ENCODE measurements around the gene KCP. TPM values are rescaled to one million over a fixed set of nuclear protein-coding genes. Genes with fewer than 3 reads are reported as not detected.
A peak's percentile ranks its signal among the peaks of the same experiment; 100 is the strongest.

Gene KCP
- total RNA-seq, 2 experiments from 2014 or later = 0.11 TPM; not detected in 1

GRCh38 chr7:128869138-128869943, 41.2 kb downstream of the KCP start:
- Mint-ChIP-seq H3K4me1 (ENCODE audit: low read depth) (peaks cover 28% of the 10 kb centered on the region), H3K27me3 (no peaks in the 10 kb centered on the region), H3K4me3 (peak overlapping the region; percentile 60), H3K36me3 (ENCODE audit: low read depth) (peaks cover 11% of the 10 kb centered on the region), H3K9me3 (no peaks in the 10 kb centered on the region), H3K27ac (no peak overlapping the region)
- ChIA-PET CTCF (interaction anchor here (2.7 kb wide), 1 partner anchor 14 kb away, joined by 11 read pairs; no protein-coding TSS in a partner anchor), POLR2A (interaction anchor here (1.0 to 1.8 kb wide), 2 partner anchors 14 to 130 kb away, joined by 3 to 4 read pairs; no protein-coding TSS in a partner anchor)
- H3K4me1 ChIP-seq (ENCODE audit: insufficient read depth, low read length) = peaks cover 21% of the 10 kb centered on the region
- peaks cover 15% of the 10 kb centered on the region for H3K36me3 ChIP-seq (ENCODE audit: insufficient read depth, low read length)
- H3K4me3 ChIP-seq (ENCODE audit: low read length) = peak overlapping the region; percentile 52
- no peaks in the 10 kb centered on the region for H3K9me3 ChIP-seq (ENCODE audit: control insufficient read depth in 1 of 2, insufficient read depth in 1 of 2, low read length in 2 of 2)
- TF ChIP-seq CTCF (IDR thresholded peaks at IDR 0.05) = no peak
- ATAC-seq (ENCODE audit: poor library complexity) (peak; percentile 92), DNase-seq (peak in 13 of 14 experiments; percentile 6 to 81 (median 32))
- intact Hi-C loops (cut with DNase I, micrococcal nuclease) = loop anchor here in 1 of 2 experiments (10.0 kb wide), 1 partner anchor 565 kb away; the partner anchor contains the start of gene STRIP2
- H3K27me3 ChIP-seq (ENCODE audit: control insufficient read depth in 1 of 2, insufficient read depth in 2 of 2, low read length in 2 of 2) = peaks cover 4 to 5% of the 10 kb centered on the region in 2 experiments
- no peak overlapping the region for H3K27ac ChIP-seq (ENCODE audit: low read depth in 1 of 2, low read length in 2 of 2)

GRCh38 chr7:128868624-128869137, 41.8 kb downstream of the KCP start:
- no peaks in the 10 kb centered on the region for H3K27me3 Mint-ChIP-seq
- H3K27ac Mint-ChIP-seq = no peak overlapping the region
- DNase-seq (no peak), ATAC-seq (ENCODE audit: poor library complexity) (no peak)
- peak overlapping the region; percentile 54 for H3K4me3 Mint-ChIP-seq
- TF ChIP-seq CTCF (IDR thresholded peaks at IDR 0.05) = no peak
- Histone ChIP-seq H3K9me3 (ENCODE audit: control insufficient read depth in 1 of 2, insufficient read depth in 1 of 2, low read length in 2 of 2) (no peaks in the 10 kb centered on the region), H3K36me3 (ENCODE audit: insufficient read depth, low read length) (peaks cover 15% of the 10 kb centered on the region), H3K27me3 (ENCODE audit: control insufficient read depth in 1 of 2, insufficient read depth in 2 of 2, low read length in 2 of 2) (peaks cover 4 to 5% of the 10 kb centered on the region in 2 experiments), H3K27ac (ENCODE audit: low read depth in 1 of 2, low read length in 2 of 2) (no peak overlapping the region), H3K4me1 (ENCODE audit: insufficient read depth, low read length) (peaks cover 28% of the 10 kb centered on the region), H3K4me3 (ENCODE audit: low read length) (peak overlapping the region; percentile 52)
- peaks cover 11% of the 10 kb centered on the region for H3K36me3 Mint-ChIP-seq (ENCODE audit: low read depth)
- H3K9me3 Mint-ChIP-seq = no peaks in the 10 kb centered on the region
- intact Hi-C loops (cut with DNase I, micrococcal nuclease) = loop anchor here in 1 of 2 experiments (10.0 kb wide), 1 partner anchor 566 kb away; the partner anchor contains the start of gene STRIP2
- H3K4me1 Mint-ChIP-seq (ENCODE audit: low read depth) = peaks cover 30% of the 10 kb centered on the region
- POLR2A ChIA-PET = interaction anchor here (1.0 to 1.8 kb wide), 2 partner anchors 15 to 129 kb away, joined by 3 to 4 read pairs; no protein-coding TSS in a partner anchor
- CTCF ChIA-PET = no interaction called here

GRCh38 chr7:128867842-128868623, 42.5 kb downstream of the KCP start:
- peak overlapping the region; percentile 78 for H3K4me3 Mint-ChIP-seq
- POLR2A ChIA-PET = interaction anchor here (0.5 to 1.8 kb wide), 3 partner anchors 16 to 394 kb away, joined by 3 to 4 read pairs (median 4); no protein-coding TSS in a partner anchor
- no peaks in the 10 kb centered on the region for H3K27me3 Mint-ChIP-seq
- H3K4me3 ChIP-seq (ENCODE audit: low read length) = no peak overlapping the region
- peaks cover 36% of the 10 kb centered on the region for H3K4me1 Mint-ChIP-seq (ENCODE audit: low read depth)
- H3K36me3 ChIP-seq (ENCODE audit: insufficient read depth, low read length) = peaks cover 15% of the 10 kb centered on the region
- no peak for ATAC-seq (ENCODE audit: poor library complexity)
- no peaks in the 10 kb centered on the region for H3K9me3 Mint-ChIP-seq
- H3K36me3 Mint-ChIP-seq (ENCODE audit: low read depth) = peaks cover 11% of the 10 kb centered on the region
- H3K27ac ChIP-seq (ENCODE audit: low read depth in 1 of 2, low read length in 2 of 2) = no peak overlapping the region
- intact Hi-C loops (cut with DNase I, micrococcal nuclease) = loop anchor here in 1 of 2 experiments (10.0 kb wide), 1 partner anchor 567 kb away; the partner anchor contains the start of gene STRIP2
- no peaks in the 10 kb centered on the region for H3K9me3 ChIP-seq (ENCODE audit: control insufficient read depth in 1 of 2, insufficient read depth in 1 of 2, low read length in 2 of 2)
- DNase-seq = no peak
- peaks cover 3 to 4% of the 10 kb centered on the region in 2 experiments for H3K27me3 ChIP-seq (ENCODE audit: control insufficient read depth in 1 of 2, insufficient read depth in 2 of 2, low read length in 2 of 2)
- no peak overlapping the region for H3K27ac Mint-ChIP-seq
- CTCF ChIA-PET = no interaction called here
- TF ChIP-seq CTCF (IDR thresholded peaks at IDR 0.05) = no peak
- H3K4me1 ChIP-seq (ENCODE audit: insufficient read depth, low read length) = peaks cover 34% of the 10 kb centered on the region

Data from CD4-positive, alpha-beta T cell (primary cell).